Measurements from ENCODE around the gene B3GNT3. TPM values are rescaled to one million over a fixed set of nuclear protein-coding genes. Genes with fewer than 3 reads are reported as not detected.

The B3GNT3 gene
- total and polyA plus RNA-seq, 2 of the 13 experiments (the other 11 are each of a cell fraction or from before 2014, with no cell fraction given) = 0.86 to 4.0 TPM

- no peak for TF ChIP-seq NFE2L1 (CRISPR knock-in tag; IDR thresholded peaks at IDR 0.05; ENCODE audit: borderline replicate concordance)
- peak; percentile 44; the same call in 1 of the 2 replicates for TF ChIP-seq SAP130 (CRISPR knock-in tag; IDR thresholded peaks at IDR 0.05; ENCODE audit: low read depth)
- no peak for TF ChIP-seq ZNF704 (CRISPR knock-in tag; IDR thresholded peaks at IDR 0.05; ENCODE audit: borderline replicate concordance)
- TF ChIP-seq ZNF367 (CRISPR knock-in tag; IDR thresholded peaks at IDR 0.05; ENCODE audit: borderline replicate concordance) = no peak
- no peak for TF ChIP-seq ZSCAN5A (CRISPR knock-in tag; IDR thresholded peaks at IDR 0.05; ENCODE audit: borderline replicate concordance)
- no peak; the same call in 1 of the 2 replicates for TF ChIP-seq ZNF580 (CRISPR knock-in tag; IDR thresholded peaks at IDR 0.05; ENCODE audit: borderline replicate concordance, low read depth)
- peak; percentile 48 to 66; a peak in 3 of 4 replicates for TF ChIP-seq HMGXB4 (CRISPR knock-in tag; IDR thresholded peaks at IDR 0.05; ENCODE audit: borderline replicate concordance in 1 of 2, low read depth in 1 of 2)
- no peak for TF ChIP-seq ZNF883 (CRISPR knock-in tag; IDR thresholded peaks at IDR 0.05; ENCODE audit: not compliant biosample characterization)
- TF ChIP-seq SRF (IDR thresholded peaks at IDR 0.05; ENCODE audit: low read depth, low read length) = no peak
- no peak for TF ChIP-seq ZNF350 (CRISPR knock-in tag; IDR thresholded peaks at IDR 0.05; ENCODE audit: borderline replicate concordance, low read depth)
- no peak for TF ChIP-seq KLF11 (CRISPR knock-in tag; IDR thresholded peaks at IDR 0.05)
- no peak for TF ChIP-seq MED8 (CRISPR knock-in tag; IDR thresholded peaks at IDR 0.05; ENCODE audit: insufficient replicate concordance)
- no peak; the same call in 1 of the 2 replicates for TF ChIP-seq CBX5 (CRISPR knock-in tag; IDR thresholded peaks at IDR 0.05; ENCODE audit: borderline replicate concordance)
- TF ChIP-seq ZNF407 (CRISPR knock-in tag; IDR thresholded peaks at IDR 0.05; ENCODE audit: not compliant biosample characterization) = no peak
Measured at GRCh38 chr19:17855280-17856152, 60.6 kb downstream of the B3GNT3 start (continued).

Measured in HepG2 (cell line).